Right lung (tissue), 5 donors: ENCODE data around the gene CPNE6. TPM values are rescaled to one million over a fixed set of nuclear protein-coding genes. Genes with fewer than 3 reads are reported as not detected.

ENCODE experiments used
- DNase-seq, 2 donors: peaks; one replicate each; pipeline ENCODE4 v3.0.0-alpha.2; 2013
- polyA plus RNA-seq, 5 donors: library from polyadenylated mRNA; unstranded; fragments of 120-200 nt; gene quantifications; one replicate each; pipeline versions ENCODE4 v1.2.1 to v1.2.3, GENCODE V29; 2013; ENCODE audit warnings: inconsistent platforms in 1 of 5, low replicate concordance in 1 of 5; ENCODE audit not compliant: insufficient read length in 5 of 5, insufficient read depth in 1 of 5

The CPNE6 gene
- polyA plus RNA-seq, 5 donors, result not detected

GRCh38 chr14:24054324-24054641 is 17.1 kb upstream of the CPNE6 start:
- DNase-seq, result no peak

- DNase-seq, result no peak
Observed at GRCh38 chr14:24054646-24055045, 16.7 kb upstream of the CPNE6 start.

GRCh38 chr14:24055971-24056799 is 15.2 kb upstream of the CPNE6 start:
- no peak for DNase-seq

GRCh38 chr14:24056800-24057184 is 14.6 kb upstream of the CPNE6 start:
- no peak for DNase-seq

- DNase-seq, result no peak
Observed at GRCh38 chr14:24057271-24057670, 14.1 kb upstream of the CPNE6 start.

- DNase-seq, result no peak
Observed at GRCh38 chr14:24057867-24058259, 13.5 kb upstream of the CPNE6 start.

- peak; percentile 56 to 84 for DNase-seq
Observed at GRCh38 chr14:24058260-24058950, 13.0 kb upstream of the CPNE6 start.

GRCh38 chr14:24058951-24059475 is 12.3 kb upstream of the CPNE6 start:
- no peak for DNase-seq

- no peak for DNase-seq
Observed at GRCh38 chr14:24059841-24060388, 11.4 kb upstream of the CPNE6 start.

GRCh38 chr14:24060443-24060842 is 10.9 kb upstream of the CPNE6 start:
- no peak for DNase-seq

GRCh38 chr14:24060984-24061913 is 10.1 kb upstream of the CPNE6 start:
- DNase-seq, result no peak

- no peak for DNase-seq
Observed at GRCh38 chr14:24062216-24062980, 9.0 kb upstream of the CPNE6 start.

GRCh38 chr14:24063263-24063836 is 8.0 kb upstream of the CPNE6 start:
- no peak for DNase-seq

- DNase-seq, result no peak
Observed at GRCh38 chr14:24064091-24064795, 7.1 kb upstream of the CPNE6 start.

GRCh38 chr14:24064856-24065255 is 6.5 kb upstream of the CPNE6 start:
- no peak for DNase-seq

GRCh38 chr14:24065408-24065807 is 6.0 kb upstream of the CPNE6 start:
- no peak for DNase-seq

GRCh38 chr14:24066496-24067132 is 4.7 kb upstream of the CPNE6 start:
- DNase-seq, result no peak

- DNase-seq, result no peak
Observed at GRCh38 chr14:24067133-24068082, 4.0 kb upstream of the CPNE6 start.
